Liver (tissue), 3 donors: Measurements from ENCODE around the gene DARS1.

Source experiments
- CTCF ChIP-seq: fragments of 150-350 bp; IDR thresholded peaks from 2 replicates; pipeline ENCODE4 v1.5.1; 2017; ENCODE audit warnings: improper control_type of control experiment, low read depth, low read length; ENCODE audit not compliant: missing input control
- GABPA ChIP-seq, 2 donors: IDR thresholded peaks in 1 of 2; conservative IDR thresholded peaks in 1 of 2; 2 replicates each; pipeline ENCODE4 v1.6.1; 2016; ENCODE audit warnings: antibody characterized with exemption in 2 of 2, mild to moderate bottlenecking in 1 of 2, moderate library complexity in 1 of 2
- YY1 ChIP-seq: IDR thresholded peaks from 2 replicates; pipeline ENCODE4 v1.6.1; 2016; ENCODE audit warnings: antibody characterized with exemption, mild to moderate bottlenecking
- donor health status: healthy.
- donor health status: healthy.

- TF ChIP-seq CTCF = no peak
- TF ChIP-seq YY1 = no peak
- no peak for TF ChIP-seq GABPA (IDR thresholded peaks at IDR 0.05 in 1 of 2, conservative IDR thresholded peaks at IDR 0.05 in 1 of 2)
Observed at GRCh38 chr2:136025057-136025973, 39.9 kb upstream of the DARS1 start.
